OCI-LY7 (cell line): Measurements from ENCODE around the gene OR2V2. TPM values are rescaled to one million over a fixed set of nuclear protein-coding genes. Genes with fewer than 3 reads are reported as not detected.

Source experiments
- BruUV-seq: library from RNA; stranded (reverse); fragments of 400-500 nt; replicated peaks from 2 replicates; lab custom pipeline; 2021; lab: Mats Ljungman, UMichigan
- CTCF ChIA-PET: fragments of 300-600 bp; sonication (Branson Sonifier 250); formaldehyde crosslinking; loops from one replicate; lab custom pipeline; 2022; ENCODE audit warnings: antibody characterized with exemption; ENCODE audit not compliant: unreplicated experiment; lab: Charles Lee
- POLR2A ChIA-PET: fragments of 300-600 bp; sonication (Branson Sonifier 250); formaldehyde crosslinking; loops from one replicate; lab custom pipeline; 2022; ENCODE audit warnings: antibody characterized with exemption; lab: Charles Lee
- DNase-seq: peaks from one replicate; pipeline ENCODE4 v3.0.0-alpha.2; 2015; ENCODE audit warnings: low spot score
- H2AFZ ChIP-seq: fragments of 200-600 bp; sonication (generic), shearing (Covaris generic); 2 replicates; pipeline ENCODE4 v1.6.1; 2014; ENCODE audit warnings: mild to moderate bottlenecking, antibody characterized with exemption, low read length, moderate library complexity
- H3K27ac ChIP-seq: fragments of 200-600 bp; sonication (generic); 2 replicates; pipeline ENCODE4 v1.5.1; 2014; ENCODE audit warnings: mixed run types, low read depth, mild to moderate bottlenecking, moderate library complexity, low read length, inconsistent platforms; ENCODE audit not compliant: poor library complexity, severe bottlenecking
- H3K36me3 ChIP-seq: fragments of 200-600 bp; sonication (generic); 2 replicates; pipeline ENCODE4 v1.6.1; 2014; ENCODE audit warnings: mild to moderate bottlenecking, antibody characterized with exemption, low read length, moderate library complexity, mixed read lengths; ENCODE audit not compliant: insufficient read depth
- H3K4me1 ChIP-seq: fragments of 200-600 bp; sonication (generic); 2 replicates; pipeline ENCODE4 v1.5.1; 2014; ENCODE audit warnings: mild to moderate bottlenecking, low read length; ENCODE audit not compliant: insufficient read depth, poor library complexity, severe bottlenecking
- H3K4me2 ChIP-seq: fragments of 200-600 bp; sonication (generic); 2 replicates; pipeline ENCODE4 v1.6.1; 2014; ENCODE audit warnings: mild to moderate bottlenecking, low read length
- H3K4me3 ChIP-seq: fragments of 200-600 bp; sonication (generic); 2 replicates; pipeline ENCODE4 v1.5.1; 2014; ENCODE audit warnings: mild to moderate bottlenecking, low read depth, low read length; ENCODE audit not compliant: poor library complexity, severe bottlenecking
- H3K79me2 ChIP-seq: fragments of 200-600 bp; sonication (generic); 2 replicates; pipeline ENCODE4 v1.6.1; 2016; ENCODE audit warnings: low read depth, mild to moderate bottlenecking, low read length, moderate library complexity, mixed read lengths; ENCODE audit not compliant: insufficient read depth
- H3K9me2 ChIP-seq: fragments of 200-600 bp; sonication (generic); 2 replicates; pipeline ENCODE4 v1.6.1; 2016; ENCODE audit warnings: mild to moderate bottlenecking, low read length, mixed read lengths; ENCODE audit not compliant: insufficient read depth
- H3K9me3 ChIP-seq: fragments of 200-600 bp; sonication (generic); 2 replicates; pipeline ENCODE4 v1.6.1; 2014; ENCODE audit warnings: mild to moderate bottlenecking, mixed run types, low read length, mixed read lengths
- H4K20me1 ChIP-seq: fragments of 200-600 bp; sonication (generic); 2 replicates; pipeline ENCODE4 v1.6.1; 2014; ENCODE audit warnings: mild to moderate bottlenecking, antibody characterized with exemption, low read length, moderate library complexity, mixed read lengths; ENCODE audit not compliant: insufficient read depth
- EZH2phosphoT487 ChIP-seq: fragments of 200-600 bp; sonication (generic); IDR thresholded peaks from 2 replicates; pipeline ENCODE4 v1.6.1; 2018; ENCODE audit warnings: low read depth, borderline replicate concordance, mild to moderate bottlenecking, mixed run types, antibody characterized with exemption, low read length, moderate library complexity, mixed read lengths
- intact Hi-C: fragments of 100-400 bp; cut with micrococcal nuclease; formaldehyde crosslinking; loops from one replicate; pipeline ENCODE4 v1.10.0; 2022; ENCODE audit not compliant: unreplicated experiment
- total RNA-seq, 2 experiments: library from RNA; depleted of rRNA in 1 of 2; stranded (reverse); fragments of >200 nt in 1 of 2; shearing (Covaris generic) in 1 of 2; gene quantifications; 2 replicates each; pipeline ENCODE4 v1.2.3, GENCODE V29; 2014 to 2022
- TF ChIP-seq, protein P1 (sequence below): fragments of 200-600 bp; sonication (generic); conservative IDR thresholded peaks from 2 replicates; pipeline ENCODE4 v1.5.1; 2014; ENCODE audit warnings: mild to moderate bottlenecking, antibody characterized with exemption, low read length, moderate library complexity, mixed read lengths

Gene OR2V2
- total RNA-seq, 2 experiments from 2014 or later, result 0.06 TPM; not detected in 1

DNA sequence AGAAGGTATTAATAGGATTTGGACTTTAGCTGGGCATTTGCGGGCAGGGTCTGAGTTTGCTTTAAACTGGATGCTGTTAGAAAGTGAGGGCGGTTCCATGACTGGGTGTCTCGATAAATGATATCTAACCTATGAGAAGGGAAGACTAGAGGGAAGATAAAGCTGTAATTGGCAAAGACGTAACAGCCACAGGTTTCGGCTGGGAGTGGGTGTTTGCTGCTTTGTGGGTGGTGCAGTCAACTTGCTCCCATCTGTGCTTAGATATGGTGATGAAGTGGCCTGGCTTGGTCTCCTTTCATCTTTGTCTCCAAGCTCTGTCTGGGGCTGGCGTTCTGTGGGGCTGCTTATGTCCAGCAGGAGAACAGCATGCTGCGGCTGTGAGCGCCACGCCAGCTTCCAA lies 39.7 kb upstream of the OR2V2 start:
- H2AFZ ChIP-seq, result no peak overlapping the region
- DNase-seq, result no peak
- no TSS peak for BruUV-seq
- intact Hi-C loops, result no loop called here
- no peak overlapping the region for H3K4me2 ChIP-seq
- H4K20me1 ChIP-seq, result no peaks in the 10 kb centered on the region
- H3K36me3 ChIP-seq, result no peaks in the 10 kb centered on the region
- CTCF ChIA-PET, result no interaction called here
- no peaks in the 10 kb centered on the region for H3K79me2 ChIP-seq
- TF ChIP-seq EZH2phosphoT487, result no peak
- TF ChIP-seq, protein P1, sequence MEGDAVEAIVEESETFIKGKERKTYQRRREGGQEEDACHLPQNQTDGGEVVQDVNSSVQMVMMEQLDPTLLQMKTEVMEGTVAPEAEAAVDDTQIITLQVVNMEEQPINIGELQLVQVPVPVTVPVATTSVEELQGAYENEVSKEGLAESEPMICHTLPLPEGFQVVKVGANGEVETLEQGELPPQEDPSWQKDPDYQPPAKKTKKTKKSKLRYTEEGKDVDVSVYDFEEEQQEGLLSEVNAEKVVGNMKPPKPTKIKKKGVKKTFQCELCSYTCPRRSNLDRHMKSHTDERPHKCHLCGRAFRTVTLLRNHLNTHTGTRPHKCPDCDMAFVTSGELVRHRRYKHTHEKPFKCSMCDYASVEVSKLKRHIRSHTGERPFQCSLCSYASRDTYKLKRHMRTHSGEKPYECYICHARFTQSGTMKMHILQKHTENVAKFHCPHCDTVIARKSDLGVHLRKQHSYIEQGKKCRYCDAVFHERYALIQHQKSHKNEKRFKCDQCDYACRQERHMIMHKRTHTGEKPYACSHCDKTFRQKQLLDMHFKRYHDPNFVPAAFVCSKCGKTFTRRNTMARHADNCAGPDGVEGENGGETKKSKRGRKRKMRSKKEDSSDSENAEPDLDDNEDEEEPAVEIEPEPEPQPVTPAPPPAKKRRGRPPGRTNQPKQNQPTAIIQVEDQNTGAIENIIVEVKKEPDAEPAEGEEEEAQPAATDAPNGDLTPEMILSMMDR, result no peak
- H3K9me3 ChIP-seq, result no peaks in the 10 kb centered on the region
- no peaks in the 10 kb centered on the region for H3K9me2 ChIP-seq
- no peak overlapping the region for H3K4me3 ChIP-seq
- H3K4me1 ChIP-seq, result peaks cover 7% of the 10 kb centered on the region
- POLR2A ChIA-PET, result no interaction called here
- H3K27ac ChIP-seq, result no peak overlapping the region

DNA sequence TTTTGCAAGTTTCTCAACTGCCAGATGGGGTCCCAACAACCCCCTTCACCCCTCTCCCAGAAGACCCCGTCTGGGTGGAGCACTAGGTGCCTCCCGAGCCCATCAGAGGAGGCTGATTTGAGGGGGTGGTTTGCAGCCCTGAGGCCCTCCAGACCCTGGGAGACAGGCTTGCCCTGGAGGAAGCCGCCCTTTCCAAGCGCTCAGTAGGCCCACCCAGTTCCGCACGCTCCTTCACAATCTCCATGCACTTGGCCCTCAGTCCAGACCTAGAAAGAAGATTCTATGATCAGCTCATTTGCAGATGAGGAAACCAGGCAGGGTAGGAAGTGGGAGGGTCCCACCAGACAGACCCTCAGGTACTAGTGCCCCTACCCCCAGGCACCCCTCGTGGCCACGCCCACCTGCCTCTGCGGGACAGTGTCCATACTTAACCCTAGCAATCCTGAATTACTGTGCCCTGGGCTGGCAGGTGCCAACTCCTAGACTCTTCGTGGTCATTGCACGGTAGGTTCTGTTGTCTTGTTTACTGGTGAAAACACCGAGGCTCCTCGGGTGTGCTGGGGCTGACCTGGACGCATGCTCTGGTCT lies 38.7 kb upstream of the OR2V2 start:
- Histone ChIP-seq H3K9me2 (no peaks in the 10 kb centered on the region), H3K9me3 (no peaks in the 10 kb centered on the region), H3K79me2 (no peaks in the 10 kb centered on the region), H3K36me3 (no peaks in the 10 kb centered on the region), H2AFZ (no peak overlapping the region), H3K4me2 (no peak overlapping the region), H3K27ac (no peak overlapping the region), H3K4me1 (peaks cover 7% of the 10 kb centered on the region), H4K20me1 (no peaks in the 10 kb centered on the region), H3K4me3 (no peak overlapping the region)
- no peak for DNase-seq
- intact Hi-C loops, result no loop called here
- BruUV-seq, result no TSS peak
- TF ChIP-seq EZH2phosphoT487, result no peak
- TF ChIP-seq, protein P1, result no peak
- ChIA-PET POLR2A (no interaction called here), CTCF (no interaction called here)

DNA sequence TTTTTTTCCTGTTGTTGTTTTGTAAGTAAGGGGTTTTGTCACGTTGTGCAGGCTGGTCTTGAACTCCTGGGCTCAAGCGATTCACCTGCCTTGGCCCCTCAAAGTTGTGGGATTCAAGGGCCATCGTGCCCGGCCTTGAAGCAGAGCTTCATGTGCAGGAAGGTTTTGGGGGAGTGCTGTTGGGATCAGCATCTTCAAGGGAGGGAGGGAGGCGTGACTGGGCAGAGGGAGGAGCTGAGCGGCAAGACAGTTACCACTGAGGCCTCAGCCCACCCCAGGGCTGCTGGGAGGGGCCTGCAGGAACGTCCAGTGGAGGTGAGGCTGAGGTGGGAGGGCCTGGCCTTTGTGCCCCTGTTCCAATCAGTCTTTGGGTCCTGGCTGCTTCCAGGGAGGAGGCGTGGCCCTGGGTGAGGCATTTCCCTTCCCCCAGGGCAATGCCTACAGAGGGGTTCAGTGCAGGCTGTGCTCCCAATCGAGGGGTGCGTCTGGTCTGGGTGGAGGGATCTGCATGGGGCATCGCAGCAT lies 37.8 kb upstream of the OR2V2 start:
- H3K27ac ChIP-seq, result no peak overlapping the region
- H2AFZ ChIP-seq, result no peak overlapping the region
- no peak for DNase-seq
- no peaks in the 10 kb centered on the region for H3K9me2 ChIP-seq
- BruUV-seq, result no TSS peak
- ChIA-PET CTCF (no interaction called here), POLR2A (no interaction called here)
- TF ChIP-seq EZH2phosphoT487, result no peak
- TF ChIP-seq, protein P1, result no peak
- no peaks in the 10 kb centered on the region for H3K9me3 ChIP-seq
- intact Hi-C loops, result no loop called here
- no peaks in the 10 kb centered on the region for H3K36me3 ChIP-seq
- H3K4me3 ChIP-seq, result no peak overlapping the region
- H4K20me1 ChIP-seq, result no peaks in the 10 kb centered on the region
- H3K79me2 ChIP-seq, result no peaks in the 10 kb centered on the region
- peaks cover 7% of the 10 kb centered on the region for H3K4me1 ChIP-seq
- no peak overlapping the region for H3K4me2 ChIP-seq
